A549 treated with CpdA at 1 μM for 4 hours (cell line): ENCODE data around the gene RAD23A. TPM values are rescaled to one million over a fixed set of nuclear protein-coding genes. Genes with fewer than 3 reads are reported as not detected.

Source experiments
- total RNA-seq: library from RNA; stranded (reverse); fragments of 200-300 nt; extraction: Qiagen RNA extraction; gene quantifications from 5 replicates; pipeline ENCODE4 v1.2.3, GENCODE V29; 2022; ENCODE audit warnings: low read depth

RAD23A gene
- 73.6 to 84.7 TPM (median 79.2 TPM) in 5 replicates for total RNA-seq

GRCh38 chr19:12945479-12946091 is at the start of gene RAD23A:
Gene RAD23A (plus strand): TSS chr19:12945862. CDS start chr19:12945949, 87 bp downstream.

GRCh38 chr19:12933287-12934072 is 12.2 kb upstream of the RAD23A start, which contains the start of gene FARSA:
Gene FARSA (minus strand): TSS chr19:12933711. CDS start chr19:12933696, 15 bp downstream.

GRCh38 chr19:12937927-12938778 is 7.5 kb upstream of the RAD23A start, which contains the start of gene CALR:
Gene CALR (plus strand): TSS chr19:12938609. CDS start chr19:12938680, 71 bp downstream.

GRCh38 chr19:12956446-12957388 is 11.1 kb downstream of the RAD23A start, which contains the start of gene GADD45GIP1:
Gene GADD45GIP1 (minus strand): TSS chr19:12957223. CDS start chr19:12957212, 11 bp downstream.

GRCh38 chr19:12969292-12969988 is 23.8 kb downstream of the RAD23A start, which contains the start of gene DAND5:
Gene DAND5 (plus strand): TSS chr19:12969576. CDS start chr19:12969661, 85 bp downstream.

GRCh38 chr19:12994701-12995595 is 49.3 kb downstream of the RAD23A start, which contains the start of gene NFIX:
Gene NFIX (plus strand): TSS chr19:12995475. CDS start chr19:12995838, 363 bp downstream.

Other genes starting within 250 kb of the RAD23A start
- 9.4 to 13.1 TPM (median 11.1 TPM) in 5 replicates for gene FBXW9, start 249.2 kb upstream of the RAD23A start, total RNA-seq
- 26.5 to 38.1 TPM (median 34.8 TPM) in 5 replicates for gene TNPO2, start 221.9 kb upstream of the RAD23A start, total RNA-seq
- gene TRIR, start 211.2 kb upstream of the RAD23A start, total RNA-seq, result 154 to 217 TPM (median 198 TPM) in 5 replicates
- gene GET3, start 208.4 kb upstream of the RAD23A start, total RNA-seq, result 66.0 to 99.1 TPM (median 96.6 TPM) in 5 replicates
- gene BEST2, start 194.1 kb upstream of the RAD23A start, total RNA-seq, result 0.05 to 0.10 TPM (median 0.08 TPM) in 3 of 5 replicates, not detected in the others
- 9.1 to 13.2 TPM (median 10.1 TPM) in 5 replicates for gene HOOK2, start 170.3 kb upstream of the RAD23A start, total RNA-seq
- 80.8 to 152 TPM (median 131 TPM) in 5 replicates for gene JUNB, start 154.4 kb upstream of the RAD23A start, total RNA-seq
- gene PRDX2, start 144.1 kb upstream of the RAD23A start, total RNA-seq, result 0.41 to 0.94 TPM (median 0.74 TPM) in 5 replicates
- 8.2 to 20.2 TPM (median 11.8 TPM) in 4 of 5 replicates, not detected in the other for gene THSD8, start 143.8 kb upstream of the RAD23A start, total RNA-seq
- 26.5 to 49.9 TPM (median 42.8 TPM) in 5 replicates for gene RNASEH2A, start 139.3 kb upstream of the RAD23A start, total RNA-seq
- 0.10 to 0.77 TPM (median 0.27 TPM) in 4 of 5 replicates, not detected in the other for gene RTBDN, start 111.3 kb upstream of the RAD23A start, total RNA-seq
- 1.0 to 3.0 TPM (median 1.9 TPM) in 5 replicates for gene MAST1, start 107.3 kb upstream of the RAD23A start, total RNA-seq
- 26.4 to 33.8 TPM (median 31.6 TPM) in 5 replicates for gene DNASE2, start 64.4 kb upstream of the RAD23A start, total RNA-seq
- 0.08 TPM in 1 of 5 replicates, not detected in the others for gene KLF1, start 58.7 kb upstream of the RAD23A start, total RNA-seq
- 8.9 to 12.5 TPM (median 9.9 TPM) in 5 replicates for gene GCDH, start 54.7 kb upstream of the RAD23A start, total RNA-seq
- gene SYCE2, start 26.6 kb upstream of the RAD23A start, total RNA-seq, result 0.23 to 0.55 TPM (median 0.40 TPM) in 5 replicates
- 77.7 to 87.4 TPM (median 81.4 TPM) in 5 replicates for gene FARSA, start 12.2 kb upstream of the RAD23A start, total RNA-seq
- gene CALR, start 7.3 kb upstream of the RAD23A start, total RNA-seq, result 606 to 640 TPM (median 607 TPM) in 5 replicates
- gene GADD45GIP1, start 11.4 kb downstream of the RAD23A start, total RNA-seq, result 30.1 to 55.5 TPM (median 52.4 TPM) in 5 replicates
- gene DAND5, start 23.7 kb downstream of the RAD23A start, total RNA-seq, result 0.09 to 0.16 TPM in 2 of 5 replicates, not detected in the others
- 3.8 to 5.0 TPM (median 4.2 TPM) in 5 replicates for gene NFIX, start 49.6 kb downstream of the RAD23A start, total RNA-seq
- 0.62 to 1.0 TPM (median 0.77 TPM) in 5 replicates for gene LYL1, start 157.0 kb downstream of the RAD23A start, total RNA-seq
- 39.1 to 48.0 TPM (median 46.0 TPM) in 5 replicates for gene TRMT1, start 170.9 kb downstream of the RAD23A start, total RNA-seq
- 34.1 to 43.7 TPM (median 40.6 TPM) in 5 replicates for gene NACC1, start 172.4 kb downstream of the RAD23A start, total RNA-seq
- gene STX10, start 204.5 kb downstream of the RAD23A start, total RNA-seq, result 42.3 to 63.0 TPM (median 60.7 TPM) in 5 replicates
- 60.3 to 91.4 TPM (median 81.0 TPM) in 5 replicates for gene IER2, start 204.5 kb downstream of the RAD23A start, total RNA-seq